ENCODE results near the gene GPR84. TPM values are rescaled to one million over a fixed set of nuclear protein-coding genes. Genes with fewer than 3 reads are reported as not detected.

GPR84 gene
- total and polyA plus RNA-seq, 2 experiments from 2014 or later: not detected

DNA sequence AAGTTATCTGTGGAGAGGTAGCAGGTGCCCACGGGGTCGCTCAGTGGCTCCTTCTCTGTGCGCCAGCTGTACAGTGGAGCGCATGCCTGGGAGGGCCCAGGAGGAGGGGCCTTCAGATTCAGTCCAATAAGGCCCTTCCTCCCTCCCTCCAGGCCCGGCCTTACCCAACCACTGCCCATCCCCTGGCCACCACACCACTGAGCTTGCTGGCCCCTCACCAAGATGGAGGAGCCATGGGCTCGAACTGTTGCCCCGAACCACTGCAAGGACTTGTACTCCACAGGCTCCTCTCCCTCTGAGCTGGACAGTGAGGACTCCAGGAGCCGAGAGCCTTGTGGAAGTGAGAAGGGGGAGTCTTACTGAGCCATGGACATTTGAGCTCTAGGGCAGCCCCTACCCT lies 45.0 kb upstream of the GPR84 start:
- Histone ChIP-seq H3K4me2 (no peak overlapping the region), H3K4me3 (no peak overlapping the region), H2AFZ (no peak overlapping the region), H4K20me1 (replicated peaks; ENCODE audit: insufficient read depth) (no peaks in the 10 kb centered on the region; the same call in none of the 2 replicates), H3K4me1 (ENCODE audit: insufficient read depth) (no peaks in the 10 kb centered on the region; the same call in 1 of the 2 replicates), H3K79me2 (replicated peaks; ENCODE audit: insufficient read depth) (no peaks in the 10 kb centered on the region), H3K27me3 (ENCODE audit: insufficient read depth) (no peaks in the 10 kb centered on the region), H3F3A (replicated peaks; ENCODE audit: low read depth) (no peaks in the 10 kb centered on the region), H3K27ac (ENCODE audit: low read depth) (no peak overlapping the region), H3K9me2 (ENCODE audit: insufficient read depth) (no peaks in the 10 kb centered on the region), H3K36me3 (ENCODE audit: insufficient read depth) (no peaks in the 10 kb centered on the region; the same call in 1 of the 2 replicates)
- no peak for ATAC-seq
- TF ChIP-seq CREB1 (CRISPR knock-in tag; IDR thresholded peaks at IDR 0.05; ENCODE audit: low read depth): no peak
- TF ChIP-seq, protein P1, sequence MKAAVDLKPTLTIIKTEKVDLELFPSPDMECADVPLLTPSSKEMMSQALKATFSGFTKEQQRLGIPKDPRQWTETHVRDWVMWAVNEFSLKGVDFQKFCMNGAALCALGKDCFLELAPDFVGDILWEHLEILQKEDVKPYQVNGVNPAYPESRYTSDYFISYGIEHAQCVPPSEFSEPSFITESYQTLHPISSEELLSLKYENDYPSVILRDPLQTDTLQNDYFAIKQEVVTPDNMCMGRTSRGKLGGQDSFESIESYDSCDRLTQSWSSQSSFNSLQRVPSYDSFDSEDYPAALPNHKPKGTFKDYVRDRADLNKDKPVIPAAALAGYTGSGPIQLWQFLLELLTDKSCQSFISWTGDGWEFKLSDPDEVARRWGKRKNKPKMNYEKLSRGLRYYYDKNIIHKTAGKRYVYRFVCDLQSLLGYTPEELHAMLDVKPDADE (IDR thresholded peaks at IDR 0.05): no peak
- TF ChIP-seq, protein P2, sequence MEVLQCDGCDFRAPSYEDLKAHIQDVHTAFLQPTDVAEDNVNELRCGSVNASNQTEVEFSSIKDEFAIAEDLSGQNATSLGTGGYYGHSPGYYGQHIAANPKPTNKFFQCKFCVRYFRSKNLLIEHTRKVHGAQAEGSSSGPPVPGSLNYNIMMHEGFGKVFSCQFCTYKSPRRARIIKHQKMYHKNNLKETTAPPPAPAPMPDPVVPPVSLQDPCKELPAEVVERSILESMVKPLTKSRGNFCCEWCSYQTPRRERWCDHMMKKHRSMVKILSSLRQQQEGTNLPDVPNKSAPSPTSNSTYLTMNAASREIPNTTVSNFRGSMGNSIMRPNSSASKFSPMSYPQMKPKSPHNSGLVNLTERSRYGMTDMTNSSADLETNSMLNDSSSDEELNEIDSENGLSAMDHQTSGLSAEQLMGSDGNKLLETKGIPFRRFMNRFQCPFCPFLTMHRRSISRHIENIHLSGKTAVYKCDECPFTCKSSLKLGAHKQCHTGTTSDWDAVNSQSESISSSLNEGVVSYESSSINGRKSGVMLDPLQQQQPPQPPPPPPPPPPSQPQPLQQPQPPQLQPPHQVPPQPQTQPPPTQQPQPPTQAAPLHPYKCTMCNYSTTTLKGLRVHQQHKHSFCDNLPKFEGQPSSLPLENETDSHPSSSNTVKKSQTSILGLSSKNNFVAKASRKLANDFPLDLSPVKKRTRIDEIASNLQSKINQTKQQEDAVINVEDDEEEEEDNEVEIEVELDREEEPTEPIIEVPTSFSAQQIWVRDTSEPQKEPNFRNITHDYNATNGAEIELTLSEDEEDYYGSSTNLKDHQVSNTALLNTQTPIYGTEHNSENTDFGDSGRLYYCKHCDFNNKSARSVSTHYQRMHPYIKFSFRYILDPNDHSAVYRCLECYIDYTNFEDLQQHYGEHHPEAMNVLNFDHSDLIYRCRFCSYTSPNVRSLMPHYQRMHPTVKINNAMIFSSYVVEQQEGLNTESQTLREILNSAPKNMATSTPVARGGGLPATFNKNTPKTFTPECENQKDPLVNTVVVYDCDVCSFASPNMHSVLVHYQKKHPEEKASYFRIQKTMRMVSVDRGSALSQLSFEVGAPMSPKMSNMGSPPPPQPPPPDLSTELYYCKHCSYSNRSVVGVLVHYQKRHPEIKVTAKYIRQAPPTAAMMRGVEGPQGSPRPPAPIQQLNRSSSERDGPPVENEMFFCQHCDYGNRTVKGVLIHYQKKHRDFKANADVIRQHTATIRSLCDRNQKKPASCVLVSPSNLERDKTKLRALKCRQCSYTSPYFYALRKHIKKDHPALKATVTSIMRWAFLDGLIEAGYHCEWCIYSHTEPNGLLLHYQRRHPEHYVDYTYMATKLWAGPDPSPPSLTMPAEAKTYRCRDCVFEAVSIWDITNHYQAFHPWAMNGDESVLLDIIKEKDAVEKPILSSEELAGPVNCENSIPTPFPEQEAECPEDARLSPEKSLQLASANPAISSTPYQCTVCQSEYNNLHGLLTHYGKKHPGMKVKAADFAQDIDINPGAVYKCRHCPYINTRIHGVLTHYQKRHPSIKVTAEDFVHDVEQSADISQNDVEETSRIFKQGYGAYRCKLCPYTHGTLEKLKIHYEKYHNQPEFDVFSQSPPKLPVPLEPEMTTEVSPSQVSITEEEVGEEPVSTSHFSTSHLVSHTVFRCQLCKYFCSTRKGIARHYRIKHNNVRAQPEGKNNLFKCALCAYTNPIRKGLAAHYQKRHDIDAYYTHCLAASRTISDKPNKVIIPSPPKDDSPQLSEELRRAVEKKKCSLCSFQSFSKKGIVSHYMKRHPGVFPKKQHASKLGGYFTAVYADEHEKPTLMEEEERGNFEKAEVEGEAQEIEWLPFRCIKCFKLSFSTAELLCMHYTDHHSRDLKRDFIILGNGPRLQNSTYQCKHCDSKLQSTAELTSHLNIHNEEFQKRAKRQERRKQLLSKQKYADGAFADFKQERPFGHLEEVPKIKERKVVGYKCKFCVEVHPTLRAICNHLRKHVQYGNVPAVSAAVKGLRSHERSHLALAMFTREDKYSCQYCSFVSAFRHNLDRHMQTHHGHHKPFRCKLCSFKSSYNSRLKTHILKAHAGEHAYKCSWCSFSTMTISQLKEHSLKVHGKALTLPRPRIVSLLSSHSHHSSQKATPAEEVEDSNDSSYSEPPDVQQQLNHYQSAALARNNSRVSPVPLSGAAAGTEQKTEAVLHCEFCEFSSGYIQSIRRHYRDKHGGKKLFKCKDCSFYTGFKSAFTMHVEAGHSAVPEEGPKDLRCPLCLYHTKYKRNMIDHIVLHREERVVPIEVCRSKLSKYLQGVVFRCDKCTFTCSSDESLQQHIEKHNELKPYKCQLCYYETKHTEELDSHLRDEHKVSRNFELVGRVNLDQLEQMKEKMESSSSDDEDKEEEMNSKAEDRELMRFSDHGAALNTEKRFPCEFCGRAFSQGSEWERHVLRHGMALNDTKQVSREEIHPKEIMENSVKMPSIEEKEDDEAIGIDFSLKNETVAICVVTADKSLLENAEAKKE (CRISPR knock-in tag; IDR thresholded peaks at IDR 0.05): no peak
- TF ChIP-seq POLR2AphosphoS5 (IDR thresholded peaks at IDR 0.05; ENCODE audit: low read depth): no peak
- TF ChIP-seq, protein P3, sequence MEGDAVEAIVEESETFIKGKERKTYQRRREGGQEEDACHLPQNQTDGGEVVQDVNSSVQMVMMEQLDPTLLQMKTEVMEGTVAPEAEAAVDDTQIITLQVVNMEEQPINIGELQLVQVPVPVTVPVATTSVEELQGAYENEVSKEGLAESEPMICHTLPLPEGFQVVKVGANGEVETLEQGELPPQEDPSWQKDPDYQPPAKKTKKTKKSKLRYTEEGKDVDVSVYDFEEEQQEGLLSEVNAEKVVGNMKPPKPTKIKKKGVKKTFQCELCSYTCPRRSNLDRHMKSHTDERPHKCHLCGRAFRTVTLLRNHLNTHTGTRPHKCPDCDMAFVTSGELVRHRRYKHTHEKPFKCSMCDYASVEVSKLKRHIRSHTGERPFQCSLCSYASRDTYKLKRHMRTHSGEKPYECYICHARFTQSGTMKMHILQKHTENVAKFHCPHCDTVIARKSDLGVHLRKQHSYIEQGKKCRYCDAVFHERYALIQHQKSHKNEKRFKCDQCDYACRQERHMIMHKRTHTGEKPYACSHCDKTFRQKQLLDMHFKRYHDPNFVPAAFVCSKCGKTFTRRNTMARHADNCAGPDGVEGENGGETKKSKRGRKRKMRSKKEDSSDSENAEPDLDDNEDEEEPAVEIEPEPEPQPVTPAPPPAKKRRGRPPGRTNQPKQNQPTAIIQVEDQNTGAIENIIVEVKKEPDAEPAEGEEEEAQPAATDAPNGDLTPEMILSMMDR (conservative IDR thresholded peaks at IDR 0.05; ENCODE audit: low read depth in 2 of 2): no peak
- TF ChIP-seq NANOG (IDR thresholded peaks at IDR 0.05; ENCODE audit: borderline replicate concordance): no peak
- no peak for TF ChIP-seq JUNB (IDR thresholded peaks at IDR 0.05; ENCODE audit: unreplicated experiment)
- no peak for TF ChIP-seq EZH2 (IDR thresholded peaks at IDR 0.05; ENCODE audit: low read depth, unreplicated experiment)
- TF ChIP-seq, protein P4, sequence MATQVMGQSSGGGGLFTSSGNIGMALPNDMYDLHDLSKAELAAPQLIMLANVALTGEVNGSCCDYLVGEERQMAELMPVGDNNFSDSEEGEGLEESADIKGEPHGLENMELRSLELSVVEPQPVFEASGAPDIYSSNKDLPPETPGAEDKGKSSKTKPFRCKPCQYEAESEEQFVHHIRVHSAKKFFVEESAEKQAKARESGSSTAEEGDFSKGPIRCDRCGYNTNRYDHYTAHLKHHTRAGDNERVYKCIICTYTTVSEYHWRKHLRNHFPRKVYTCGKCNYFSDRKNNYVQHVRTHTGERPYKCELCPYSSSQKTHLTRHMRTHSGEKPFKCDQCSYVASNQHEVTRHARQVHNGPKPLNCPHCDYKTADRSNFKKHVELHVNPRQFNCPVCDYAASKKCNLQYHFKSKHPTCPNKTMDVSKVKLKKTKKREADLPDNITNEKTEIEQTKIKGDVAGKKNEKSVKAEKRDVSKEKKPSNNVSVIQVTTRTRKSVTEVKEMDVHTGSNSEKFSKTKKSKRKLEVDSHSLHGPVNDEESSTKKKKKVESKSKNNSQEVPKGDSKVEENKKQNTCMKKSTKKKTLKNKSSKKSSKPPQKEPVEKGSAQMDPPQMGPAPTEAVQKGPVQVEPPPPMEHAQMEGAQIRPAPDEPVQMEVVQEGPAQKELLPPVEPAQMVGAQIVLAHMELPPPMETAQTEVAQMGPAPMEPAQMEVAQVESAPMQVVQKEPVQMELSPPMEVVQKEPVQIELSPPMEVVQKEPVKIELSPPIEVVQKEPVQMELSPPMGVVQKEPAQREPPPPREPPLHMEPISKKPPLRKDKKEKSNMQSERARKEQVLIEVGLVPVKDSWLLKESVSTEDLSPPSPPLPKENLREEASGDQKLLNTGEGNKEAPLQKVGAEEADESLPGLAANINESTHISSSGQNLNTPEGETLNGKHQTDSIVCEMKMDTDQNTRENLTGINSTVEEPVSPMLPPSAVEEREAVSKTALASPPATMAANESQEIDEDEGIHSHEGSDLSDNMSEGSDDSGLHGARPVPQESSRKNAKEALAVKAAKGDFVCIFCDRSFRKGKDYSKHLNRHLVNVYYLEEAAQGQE (IDR thresholded peaks at IDR 0.05; ENCODE audit: unreplicated experiment): no peak
- no peak for TF ChIP-seq EZH2phosphoT487 (IDR thresholded peaks at IDR 0.05; ENCODE audit: unreplicated experiment)
- TF ChIP-seq ZNF114 (CRISPR knock-in tag; IDR thresholded peaks at IDR 0.05): no peak
- no peak for TF ChIP-seq STAT1 (IDR thresholded peaks at IDR 0.05; ENCODE audit: unreplicated experiment)
- H3K9me3 Mint-ChIP-seq: peaks cover 3% of the 10 kb centered on the region; the same call in 1 of the 3 replicates
- H3K4me3 Mint-ChIP-seq: no peak overlapping the region
- H3K27me3 Mint-ChIP-seq (ENCODE audit: insufficient read depth, low read depth, poor library complexity): peaks cover 7% of the 10 kb centered on the region
- no peak for DNase-seq (ENCODE audit: low spot score)
- no peak overlapping the region for H3K27ac Mint-ChIP-seq
- peaks cover 16% of the 10 kb centered on the region for H3K4me1 Mint-ChIP-seq
- peaks cover 30% of the 10 kb centered on the region for H3K36me3 Mint-ChIP-seq (ENCODE audit: low read depth)
